ENCODE measurements around the gene MFNG.

DNA sequence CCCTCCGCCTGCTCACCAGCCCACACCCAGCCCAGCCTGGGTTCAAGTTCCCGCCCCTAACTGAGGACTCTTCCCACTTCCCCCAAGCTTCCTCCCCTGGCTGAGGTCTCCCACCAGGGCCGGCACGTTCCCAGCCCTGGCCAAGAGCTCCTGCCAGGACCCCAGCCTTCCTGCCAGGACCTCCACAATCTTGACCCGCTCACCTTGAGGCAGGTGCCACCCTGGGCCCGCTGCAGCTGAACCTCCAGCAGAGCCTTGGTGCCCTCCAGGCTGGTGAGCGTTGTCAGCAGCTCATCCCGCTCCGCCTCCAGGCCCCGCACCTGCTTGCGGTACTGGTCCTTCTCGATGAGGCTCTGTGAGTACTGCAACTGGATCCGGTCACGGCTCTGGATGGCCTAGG is 19.8 kb upstream of the MFNG start:
- TF ChIP-seq CTCF (IDR thresholded peaks at IDR 0.05): no peak
- TF ChIP-seq POLR2A (IDR thresholded peaks at IDR 0.05): no peak
